ENCODE data around the gene RUNX2.

DNA sequence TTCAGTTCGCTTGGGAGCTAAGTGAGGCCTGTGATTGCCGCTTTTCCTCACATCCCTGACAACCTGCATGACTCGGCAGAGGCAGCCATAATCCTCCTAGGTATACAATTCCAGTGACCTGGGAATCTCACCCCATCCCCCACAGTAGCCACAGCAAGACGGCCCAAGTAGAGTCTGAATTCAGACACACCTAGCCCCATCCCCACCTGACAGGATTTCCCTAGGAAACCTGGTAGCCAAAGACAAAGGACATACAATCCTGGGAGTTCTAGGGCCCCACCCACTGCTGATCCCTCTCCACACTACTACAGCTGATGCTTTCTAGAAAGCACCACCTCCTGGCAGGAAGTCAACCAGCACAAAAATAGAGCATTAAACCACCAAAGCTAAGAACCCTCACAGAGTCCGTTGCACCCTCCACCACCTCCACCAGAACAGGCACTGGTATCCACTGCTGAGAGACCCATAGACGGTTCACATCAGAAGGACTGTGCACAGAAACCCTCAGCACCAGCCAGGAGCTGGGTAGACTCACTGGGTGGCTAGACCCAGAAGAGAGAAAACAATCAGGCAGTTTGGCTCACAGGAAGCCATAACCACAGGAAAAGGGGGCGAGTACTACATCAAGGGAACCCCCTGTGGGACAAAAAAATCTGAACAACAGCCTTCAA is 17.9 kb upstream of the RUNX2 start:
- TF ChIP-seq, protein P1, sequence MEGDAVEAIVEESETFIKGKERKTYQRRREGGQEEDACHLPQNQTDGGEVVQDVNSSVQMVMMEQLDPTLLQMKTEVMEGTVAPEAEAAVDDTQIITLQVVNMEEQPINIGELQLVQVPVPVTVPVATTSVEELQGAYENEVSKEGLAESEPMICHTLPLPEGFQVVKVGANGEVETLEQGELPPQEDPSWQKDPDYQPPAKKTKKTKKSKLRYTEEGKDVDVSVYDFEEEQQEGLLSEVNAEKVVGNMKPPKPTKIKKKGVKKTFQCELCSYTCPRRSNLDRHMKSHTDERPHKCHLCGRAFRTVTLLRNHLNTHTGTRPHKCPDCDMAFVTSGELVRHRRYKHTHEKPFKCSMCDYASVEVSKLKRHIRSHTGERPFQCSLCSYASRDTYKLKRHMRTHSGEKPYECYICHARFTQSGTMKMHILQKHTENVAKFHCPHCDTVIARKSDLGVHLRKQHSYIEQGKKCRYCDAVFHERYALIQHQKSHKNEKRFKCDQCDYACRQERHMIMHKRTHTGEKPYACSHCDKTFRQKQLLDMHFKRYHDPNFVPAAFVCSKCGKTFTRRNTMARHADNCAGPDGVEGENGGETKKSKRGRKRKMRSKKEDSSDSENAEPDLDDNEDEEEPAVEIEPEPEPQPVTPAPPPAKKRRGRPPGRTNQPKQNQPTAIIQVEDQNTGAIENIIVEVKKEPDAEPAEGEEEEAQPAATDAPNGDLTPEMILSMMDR (conservative IDR thresholded peaks at IDR 0.05; ENCODE audit: low read depth in 2 of 2), result peak; percentile 18; a peak in 2 of 4 replicates
- no peak for TF ChIP-seq EZH2phosphoT487 (IDR thresholded peaks at IDR 0.05; ENCODE audit: unreplicated experiment)
- no peak for TF ChIP-seq EZH2 (IDR thresholded peaks at IDR 0.05; ENCODE audit: low read depth, unreplicated experiment)
- TF ChIP-seq POLR2AphosphoS5 (IDR thresholded peaks at IDR 0.05; ENCODE audit: low read depth), result no peak
- TF ChIP-seq CREB1 (CRISPR knock-in tag; IDR thresholded peaks at IDR 0.05; ENCODE audit: low read depth), result no peak
- TF ChIP-seq ZNF114 (CRISPR knock-in tag; IDR thresholded peaks at IDR 0.05), result no peak
- TF ChIP-seq NANOG (IDR thresholded peaks at IDR 0.05; ENCODE audit: borderline replicate concordance), result no peak
- TF ChIP-seq, protein P2, sequence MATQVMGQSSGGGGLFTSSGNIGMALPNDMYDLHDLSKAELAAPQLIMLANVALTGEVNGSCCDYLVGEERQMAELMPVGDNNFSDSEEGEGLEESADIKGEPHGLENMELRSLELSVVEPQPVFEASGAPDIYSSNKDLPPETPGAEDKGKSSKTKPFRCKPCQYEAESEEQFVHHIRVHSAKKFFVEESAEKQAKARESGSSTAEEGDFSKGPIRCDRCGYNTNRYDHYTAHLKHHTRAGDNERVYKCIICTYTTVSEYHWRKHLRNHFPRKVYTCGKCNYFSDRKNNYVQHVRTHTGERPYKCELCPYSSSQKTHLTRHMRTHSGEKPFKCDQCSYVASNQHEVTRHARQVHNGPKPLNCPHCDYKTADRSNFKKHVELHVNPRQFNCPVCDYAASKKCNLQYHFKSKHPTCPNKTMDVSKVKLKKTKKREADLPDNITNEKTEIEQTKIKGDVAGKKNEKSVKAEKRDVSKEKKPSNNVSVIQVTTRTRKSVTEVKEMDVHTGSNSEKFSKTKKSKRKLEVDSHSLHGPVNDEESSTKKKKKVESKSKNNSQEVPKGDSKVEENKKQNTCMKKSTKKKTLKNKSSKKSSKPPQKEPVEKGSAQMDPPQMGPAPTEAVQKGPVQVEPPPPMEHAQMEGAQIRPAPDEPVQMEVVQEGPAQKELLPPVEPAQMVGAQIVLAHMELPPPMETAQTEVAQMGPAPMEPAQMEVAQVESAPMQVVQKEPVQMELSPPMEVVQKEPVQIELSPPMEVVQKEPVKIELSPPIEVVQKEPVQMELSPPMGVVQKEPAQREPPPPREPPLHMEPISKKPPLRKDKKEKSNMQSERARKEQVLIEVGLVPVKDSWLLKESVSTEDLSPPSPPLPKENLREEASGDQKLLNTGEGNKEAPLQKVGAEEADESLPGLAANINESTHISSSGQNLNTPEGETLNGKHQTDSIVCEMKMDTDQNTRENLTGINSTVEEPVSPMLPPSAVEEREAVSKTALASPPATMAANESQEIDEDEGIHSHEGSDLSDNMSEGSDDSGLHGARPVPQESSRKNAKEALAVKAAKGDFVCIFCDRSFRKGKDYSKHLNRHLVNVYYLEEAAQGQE (IDR thresholded peaks at IDR 0.05; ENCODE audit: unreplicated experiment), result no peak
- no peak for TF ChIP-seq STAT1 (IDR thresholded peaks at IDR 0.05; ENCODE audit: unreplicated experiment)
- TF ChIP-seq ZNF331 (CRISPR knock-in tag; IDR thresholded peaks at IDR 0.05; ENCODE audit: low read depth), result no peak
- no peak for TF ChIP-seq JUNB (IDR thresholded peaks at IDR 0.05; ENCODE audit: unreplicated experiment)
